Measurements from ENCODE around the gene SPAAR.

DNA sequence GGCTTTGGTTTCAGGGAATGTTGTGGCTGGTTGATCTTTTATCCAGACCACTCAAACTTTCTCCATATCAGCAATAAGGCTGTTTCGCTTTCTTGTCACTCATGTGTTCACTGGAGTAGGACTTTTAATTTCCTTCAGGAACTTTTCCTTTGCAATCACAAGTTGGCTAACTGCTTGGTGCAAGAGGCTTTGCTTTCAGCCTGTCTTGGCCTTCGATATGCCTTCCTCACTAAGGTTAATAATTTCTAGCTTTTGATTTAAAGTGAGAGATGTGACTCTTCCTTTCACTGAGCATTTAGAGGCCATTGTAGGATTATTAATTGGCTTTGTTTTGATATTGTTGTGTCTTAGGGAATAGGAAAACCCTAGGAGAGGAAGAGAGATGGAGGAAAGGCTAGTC, 10.3 kb upstream of the SPAAR start:
- TF ChIP-seq, protein P1, sequence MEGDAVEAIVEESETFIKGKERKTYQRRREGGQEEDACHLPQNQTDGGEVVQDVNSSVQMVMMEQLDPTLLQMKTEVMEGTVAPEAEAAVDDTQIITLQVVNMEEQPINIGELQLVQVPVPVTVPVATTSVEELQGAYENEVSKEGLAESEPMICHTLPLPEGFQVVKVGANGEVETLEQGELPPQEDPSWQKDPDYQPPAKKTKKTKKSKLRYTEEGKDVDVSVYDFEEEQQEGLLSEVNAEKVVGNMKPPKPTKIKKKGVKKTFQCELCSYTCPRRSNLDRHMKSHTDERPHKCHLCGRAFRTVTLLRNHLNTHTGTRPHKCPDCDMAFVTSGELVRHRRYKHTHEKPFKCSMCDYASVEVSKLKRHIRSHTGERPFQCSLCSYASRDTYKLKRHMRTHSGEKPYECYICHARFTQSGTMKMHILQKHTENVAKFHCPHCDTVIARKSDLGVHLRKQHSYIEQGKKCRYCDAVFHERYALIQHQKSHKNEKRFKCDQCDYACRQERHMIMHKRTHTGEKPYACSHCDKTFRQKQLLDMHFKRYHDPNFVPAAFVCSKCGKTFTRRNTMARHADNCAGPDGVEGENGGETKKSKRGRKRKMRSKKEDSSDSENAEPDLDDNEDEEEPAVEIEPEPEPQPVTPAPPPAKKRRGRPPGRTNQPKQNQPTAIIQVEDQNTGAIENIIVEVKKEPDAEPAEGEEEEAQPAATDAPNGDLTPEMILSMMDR (IDR thresholded peaks at IDR 0.05): no peak
- TF ChIP-seq ZFX (IDR thresholded peaks at IDR 0.05; ENCODE audit: borderline replicate concordance): no peak

Data from 22Rv1 (cell line).